ENCODE data around the gene KLHL21. TPM values are rescaled to one million over a fixed set of nuclear protein-coding genes. Genes with fewer than 3 reads are reported as not detected.

KLHL21 gene
- total RNA-seq, 1 donor from 2014 or later: 22.0 TPM

DNA sequence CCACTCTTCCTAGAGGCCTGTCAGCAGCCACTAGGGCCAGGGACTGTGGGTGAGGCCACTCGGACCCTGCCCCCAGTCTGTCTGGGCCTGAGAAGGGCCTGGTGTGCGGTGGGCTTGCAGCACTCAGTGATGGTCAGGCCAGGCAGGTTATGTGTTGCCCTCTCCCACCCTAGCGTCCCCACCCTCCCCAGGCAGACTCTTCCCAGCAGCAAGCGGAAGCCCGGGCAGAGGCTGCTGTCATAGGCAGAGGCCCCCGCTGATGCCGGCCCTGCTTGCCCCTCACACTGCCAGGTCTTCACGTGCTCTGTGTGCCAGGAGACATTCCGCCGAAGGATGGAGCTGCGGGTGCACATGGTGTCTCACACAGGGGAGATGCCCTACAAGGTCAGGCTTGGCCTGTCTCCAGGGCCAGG lies 16.3 kb downstream of the KLHL21 start:
- intact Hi-C loops (cut with micrococcal nuclease): no loop called here

DNA sequence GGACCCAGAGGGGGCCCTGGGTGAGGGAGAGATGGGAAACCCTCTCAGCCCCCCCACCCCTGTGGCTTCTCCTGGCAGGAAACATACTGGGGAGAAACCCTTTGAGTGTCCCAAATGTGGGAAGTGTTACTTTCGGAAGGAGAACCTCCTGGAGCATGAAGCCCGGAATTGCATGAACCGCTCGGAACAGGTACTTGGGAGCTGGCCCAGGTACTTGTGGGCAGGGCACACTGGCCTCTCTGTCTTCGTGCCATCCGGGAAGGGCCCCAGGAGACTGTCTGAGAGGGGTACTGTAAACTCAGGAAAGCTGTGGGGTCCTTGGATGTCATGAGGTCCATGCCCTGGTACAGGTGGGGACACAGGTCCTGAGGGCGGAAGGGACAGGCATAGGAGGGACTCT lies 16.8 kb downstream of the KLHL21 start:
- intact Hi-C loops (cut with micrococcal nuclease): no loop called here

DNA sequence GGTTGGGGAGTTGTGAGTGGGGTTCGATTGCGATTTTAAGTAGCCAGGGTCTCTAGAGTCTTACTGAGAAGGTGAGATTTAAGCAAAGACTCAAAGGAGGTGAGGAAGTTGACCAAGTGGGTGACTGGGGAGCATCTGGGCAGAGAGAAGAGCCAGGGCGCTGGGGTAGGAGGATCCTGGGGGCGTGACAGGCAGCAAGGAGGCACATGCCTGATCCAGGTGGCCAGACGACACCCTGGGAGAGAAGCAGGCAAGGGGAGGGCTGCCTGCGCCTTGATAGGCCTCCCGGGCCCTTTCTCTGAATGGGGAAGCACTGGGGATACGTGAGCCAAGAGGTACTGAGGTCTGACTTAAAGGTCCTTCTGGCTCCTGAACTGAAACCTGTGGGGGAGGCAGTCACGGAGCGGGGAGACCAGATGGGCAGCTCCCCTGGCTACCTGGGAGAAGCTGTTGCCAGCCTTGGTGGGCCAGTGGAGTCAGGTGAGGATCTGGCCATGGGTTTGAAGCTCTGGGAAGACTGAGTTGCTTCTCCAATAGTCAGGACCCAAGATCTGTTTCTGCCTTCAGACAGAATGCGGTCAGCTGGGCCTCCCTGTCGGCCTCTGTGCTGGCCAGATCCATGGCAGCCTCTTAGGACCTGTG lies 17.5 kb downstream of the KLHL21 start:
- intact Hi-C loops (cut with micrococcal nuclease): no loop called here

GRCh38 chr1:6584126-6585080 lies 18.3 kb downstream of the KLHL21 start:
- intact Hi-C loops (cut with micrococcal nuclease): no loop called here

DNA sequence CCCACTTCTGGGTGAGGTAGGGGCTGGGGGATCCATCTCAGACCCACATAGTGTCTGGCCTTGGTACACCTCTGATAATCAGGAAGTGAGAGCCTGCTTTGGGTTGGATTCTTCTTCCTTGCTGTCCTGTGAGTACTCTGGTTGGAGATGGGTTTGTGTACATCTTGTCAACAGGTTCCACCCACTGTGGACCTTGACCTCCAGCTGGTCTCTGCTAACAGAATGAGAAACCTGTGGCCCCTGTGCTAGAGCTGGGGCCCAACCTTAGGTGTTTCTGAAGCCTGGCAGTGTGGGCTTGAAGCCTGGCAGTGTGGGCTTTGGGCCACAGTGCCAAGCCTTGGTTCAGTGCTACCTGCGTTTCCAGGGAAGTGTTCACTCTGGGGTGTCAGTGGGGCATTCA lies 20.3 kb downstream of the KLHL21 start:
- intact Hi-C loops (cut with micrococcal nuclease): no loop called here

DNA sequence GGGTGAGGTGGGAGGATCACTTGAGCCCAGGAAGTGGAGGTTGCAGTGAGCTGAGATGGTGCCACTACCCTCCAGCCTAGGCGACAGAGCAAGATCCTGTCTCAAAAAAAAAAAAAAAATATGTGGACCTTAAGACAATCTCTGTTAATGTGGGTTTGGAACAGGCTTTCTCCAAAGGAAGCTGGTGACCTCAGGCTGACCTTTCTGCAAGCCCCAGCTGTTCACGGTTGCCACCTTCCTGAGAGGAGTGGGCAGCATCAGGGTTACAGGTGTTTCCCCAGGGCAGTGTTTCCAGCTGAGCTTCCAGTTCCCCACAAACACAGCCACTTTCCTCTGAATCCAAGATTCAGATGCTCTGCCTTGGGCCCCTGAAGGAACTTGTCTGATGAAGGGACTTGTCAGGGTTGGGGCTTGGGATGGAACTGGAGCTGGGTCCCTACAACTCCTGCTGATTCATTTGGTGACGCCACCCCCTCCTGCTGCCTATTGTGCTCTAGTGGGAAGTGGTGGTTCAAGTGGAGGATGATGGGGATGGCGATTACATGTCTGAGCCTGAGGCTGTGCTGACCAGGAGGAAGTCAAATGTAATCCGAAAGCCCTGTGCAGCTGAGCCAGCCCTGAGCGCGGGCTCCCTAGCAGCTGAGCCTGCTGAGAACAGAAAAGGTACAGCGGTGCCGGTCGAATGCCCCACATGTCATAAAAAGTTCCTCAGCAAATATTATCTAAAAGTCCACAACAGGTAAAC lies 20.9 kb downstream of the KLHL21 start:
- intact Hi-C loops (cut with micrococcal nuclease): no loop called here

DNA sequence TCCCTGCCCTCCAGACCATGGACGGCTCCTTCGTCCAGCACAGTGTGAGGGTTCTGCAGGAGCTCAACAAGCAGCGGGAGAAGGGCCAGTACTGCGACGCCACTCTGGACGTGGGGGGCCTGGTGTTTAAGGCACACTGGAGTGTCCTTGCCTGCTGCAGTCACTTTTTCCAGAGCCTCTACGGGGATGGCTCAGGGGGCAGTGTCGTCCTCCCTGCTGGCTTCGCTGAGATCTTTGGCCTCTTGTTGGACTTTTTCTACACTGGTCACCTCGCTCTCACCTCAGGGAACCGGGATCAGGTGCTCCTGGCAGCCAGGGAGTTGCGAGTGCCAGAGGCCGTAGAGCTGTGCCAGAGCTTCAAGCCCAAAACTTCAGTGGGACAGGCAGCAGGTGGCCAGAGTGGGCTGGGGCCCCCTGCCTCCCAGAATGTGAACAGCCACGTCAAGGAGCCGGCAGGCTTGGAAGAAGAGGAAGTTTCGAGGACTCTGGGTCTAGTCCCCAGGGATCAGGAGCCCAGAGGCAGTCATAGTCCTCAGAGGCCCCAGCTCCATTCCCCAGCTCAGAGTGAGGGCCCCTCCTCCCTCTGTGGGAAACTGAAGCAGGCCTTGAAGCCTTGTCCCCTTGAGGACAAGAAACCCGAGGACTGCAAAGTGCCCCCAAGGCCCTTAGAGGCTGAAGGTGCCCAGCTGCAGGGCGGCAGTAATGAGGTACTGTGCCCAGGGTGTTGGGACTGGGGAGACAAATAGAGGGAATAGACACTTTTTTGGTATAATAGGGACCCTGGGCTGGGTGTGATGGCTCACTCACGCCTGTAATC lies 21.9 kb downstream of the KLHL21 start:
- intact Hi-C loops (cut with micrococcal nuclease): no loop called here

DNA sequence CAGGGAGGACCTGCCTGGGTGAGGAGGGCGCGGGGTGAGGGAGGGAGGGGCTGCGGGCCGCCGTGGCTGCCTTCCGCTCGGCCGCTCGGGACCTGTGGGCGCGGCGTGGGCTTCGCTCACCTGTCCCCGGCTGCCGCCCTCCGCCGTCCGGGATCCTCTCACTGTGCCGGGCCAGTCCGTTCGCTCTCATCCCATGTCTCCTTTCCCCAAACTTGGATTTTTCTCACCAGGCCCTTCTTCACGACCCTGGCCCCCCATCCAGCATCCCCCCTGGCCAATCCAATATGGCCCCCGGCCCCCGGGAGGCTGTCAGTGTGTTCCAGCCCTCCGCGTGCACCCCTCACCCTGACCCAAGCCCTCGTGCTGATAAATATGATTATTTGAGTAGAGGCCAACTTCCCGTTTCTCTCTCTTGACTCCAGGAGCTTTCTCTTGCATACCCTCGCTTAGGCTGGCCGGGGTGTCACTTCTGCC lies 22.5 kb downstream of the KLHL21 start:
- intact Hi-C loops (cut with micrococcal nuclease): no loop called here

DNA sequence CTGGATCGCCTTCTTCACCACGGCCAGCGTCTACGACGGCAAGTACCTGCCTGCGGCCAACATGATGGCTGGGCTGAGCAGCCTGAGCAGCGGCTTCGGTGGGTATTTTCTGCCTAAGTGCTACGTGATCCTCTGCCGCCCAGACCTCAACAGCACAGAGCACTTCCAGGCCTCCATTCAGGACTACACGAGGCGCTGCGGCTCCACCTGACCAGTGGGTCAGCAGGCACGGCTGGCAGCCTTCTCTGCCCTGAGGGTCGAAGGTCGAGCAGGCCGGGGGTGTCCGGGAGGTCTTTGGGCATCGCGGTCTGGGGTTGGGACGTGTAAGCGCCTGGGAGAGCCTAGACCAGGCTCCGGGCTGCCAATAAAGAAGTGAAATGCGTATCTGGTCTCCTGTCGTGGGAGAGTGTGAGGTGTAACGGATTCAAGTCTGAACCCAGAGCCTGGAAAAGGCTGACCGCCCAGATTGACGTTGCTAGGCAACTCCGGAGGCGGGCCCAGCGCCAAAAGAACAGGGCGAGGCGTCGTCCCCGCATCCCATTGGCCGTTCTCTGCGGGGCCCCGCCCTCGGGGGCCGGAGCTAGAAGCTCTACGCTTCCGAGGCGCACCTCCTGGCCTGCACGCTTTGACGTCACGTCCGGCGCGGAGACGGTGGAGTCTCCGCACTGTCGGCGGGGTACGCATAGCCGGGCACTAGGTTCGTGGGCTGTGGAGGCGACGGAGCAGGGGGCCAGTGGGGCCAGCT lies 23.1 kb downstream of the KLHL21 start, which contains the start of gene ZBTB48:
Gene ZBTB48, plus strand, starts transcription at position 621 of the 745 bp plus-strand sequence. CDS start 616 bp downstream, outside the sequence.
- intact Hi-C loops (cut with micrococcal nuclease): loop anchor here (1.0 kb wide), 3 partner anchors 23 to 46 kb away; partner anchors contain the start of genes KLHL21 and PHF13

- intact Hi-C loops (cut with micrococcal nuclease): loop anchor here (1.0 kb wide), 3 partner anchors 24 to 47 kb away; partner anchors contain the start of genes KLHL21 and PHF13
These were observed 23.9 kb downstream of the KLHL21 start for GRCh38 chr1:6578624-6579373.

DNA sequence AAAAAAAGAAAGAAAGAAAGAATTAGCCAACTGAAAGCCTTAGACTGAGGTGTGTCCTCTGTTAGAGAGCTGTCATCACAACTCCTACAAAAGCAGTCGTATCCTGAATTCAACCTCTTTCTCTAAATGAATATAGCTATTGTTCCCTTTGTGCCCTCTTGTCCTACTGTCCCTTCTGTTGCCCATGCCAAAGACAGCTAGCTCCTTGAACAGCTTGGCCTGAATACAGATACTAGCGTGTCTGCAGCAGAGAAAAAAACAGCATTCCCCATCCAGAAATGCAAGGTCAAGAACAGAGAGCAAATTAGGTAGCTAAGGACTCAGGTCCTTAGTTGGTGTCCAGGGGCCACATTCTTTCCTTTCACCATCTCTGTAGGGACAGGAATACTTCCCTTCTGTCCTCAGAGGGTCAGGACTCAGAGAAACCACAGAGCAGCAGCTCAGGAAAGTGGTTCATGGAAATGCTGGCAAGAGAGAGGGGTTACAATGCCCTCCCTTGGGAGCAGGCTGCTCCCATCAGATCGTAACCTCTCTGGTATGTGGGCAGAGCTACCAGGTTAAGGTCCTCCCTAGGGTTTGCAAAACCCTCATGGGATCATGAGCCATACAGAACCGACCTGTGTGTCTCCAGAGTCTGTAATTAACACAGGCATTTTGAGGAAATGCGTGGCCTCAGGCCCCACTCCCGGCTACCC lies 24.7 kb downstream of the KLHL21 start:
- intact Hi-C loops (cut with micrococcal nuclease): no loop called here

GRCh38 chr1:6574818-6575217 lies 27.9 kb downstream of the KLHL21 start:
- intact Hi-C loops (cut with micrococcal nuclease): no loop called here

- intact Hi-C loops (cut with micrococcal nuclease): no loop called here
These were observed 28.5 kb downstream of the KLHL21 start for GRCh38 chr1:6574025-6574620.

GRCh38 chr1:6572653-6573383 lies 29.9 kb downstream of the KLHL21 start:
- intact Hi-C loops (cut with micrococcal nuclease): no loop called here

DNA sequence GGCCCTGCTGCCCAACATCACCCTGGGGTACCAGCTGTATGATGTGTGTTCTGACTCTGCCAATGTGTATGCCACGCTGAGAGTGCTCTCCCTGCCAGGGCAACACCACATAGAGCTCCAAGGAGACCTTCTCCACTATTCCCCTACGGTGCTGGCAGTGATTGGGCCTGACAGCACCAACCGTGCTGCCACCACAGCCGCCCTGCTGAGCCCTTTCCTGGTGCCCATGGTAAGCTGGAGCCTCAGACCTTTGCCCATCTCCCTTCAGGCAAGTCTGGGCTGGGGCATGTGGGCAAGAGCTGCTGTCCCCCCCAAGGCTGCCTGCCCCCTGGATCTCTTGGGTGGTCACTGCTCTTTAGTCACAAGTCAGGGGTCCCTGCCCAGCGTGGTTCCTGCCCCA lies 31.7 kb downstream of the KLHL21 start:
- intact Hi-C loops (cut with micrococcal nuclease): no loop called here

DNA sequence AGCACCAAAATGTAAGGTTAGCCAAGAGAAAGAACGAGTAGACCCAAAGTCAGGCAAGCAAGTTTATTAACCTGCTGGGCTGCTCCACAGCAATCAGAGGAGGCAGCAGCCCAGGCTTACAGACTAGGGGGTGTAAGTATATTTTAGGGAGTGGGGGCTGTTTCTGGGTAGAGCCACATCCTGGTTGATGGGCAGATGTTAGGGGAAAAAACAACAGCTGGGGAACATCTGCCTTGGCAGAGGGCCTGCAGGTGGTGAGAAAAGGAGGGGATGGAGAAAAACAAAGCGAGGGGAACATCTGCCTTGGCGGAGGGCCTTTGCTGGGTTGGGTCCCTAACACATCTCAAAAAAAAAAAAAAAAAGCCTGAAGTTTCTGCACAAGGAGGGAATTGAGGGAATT lies 32.6 kb downstream of the KLHL21 start:
- intact Hi-C loops (cut with micrococcal nuclease): no loop called here

GRCh38 chr1:6569033-6569432 lies 33.6 kb downstream of the KLHL21 start:
- intact Hi-C loops (cut with micrococcal nuclease): no loop called here

All from T-helper 2 cell treated with Interferon-gamma antibody and Interleukin-4, amounts not matched to agents 100 ng/mL and 5 ng/mL, for 36 hours (primary cell).